Duodenal mucosa (tissue), 2 donors: Measurements from ENCODE around the gene CIRBP.
A peak's percentile ranks its signal among the peaks of the same experiment; 100 is the strongest.

Source experiments
- H3K27ac ChIP-seq: one replicate; pipeline ENCODE4 v1.7.0; 2013; ENCODE audit warnings: low read depth, low read length
- H3K27me3 ChIP-seq, 2 donors: one replicate each; pipeline ENCODE4 v1.7.0; 2013; ENCODE audit warnings: low read length in 2 of 2, control low read depth in 1 of 2; ENCODE audit not compliant: insufficient read depth in 2 of 2, control insufficient read depth in 1 of 2
- H3K36me3 ChIP-seq, 2 donors: one replicate each; pipeline ENCODE4 v1.7.0; 2013; ENCODE audit warnings: low read length in 2 of 2, control low read depth in 1 of 2; ENCODE audit not compliant: insufficient read depth in 2 of 2, control insufficient read depth in 1 of 2
- H3K4me1 ChIP-seq, 2 donors: one replicate each; pipeline ENCODE4 v1.7.0; 2013; ENCODE audit warnings: low read length in 2 of 2, control low read depth in 1 of 2; ENCODE audit not compliant: insufficient read depth in 2 of 2, control insufficient read depth in 1 of 2
- H3K4me3 ChIP-seq, 2 donors: one replicate each; pipeline ENCODE4 v1.7.0; 2013; ENCODE audit warnings: low read length in 2 of 2, low read depth in 1 of 2
- H3K9ac ChIP-seq, 2 donors: one replicate each; pipeline ENCODE4 v1.7.0; 2013; ENCODE audit warnings: low read length in 2 of 2, low read depth in 1 of 2
- H3K9me3 ChIP-seq, 2 donors: one replicate each; pipeline ENCODE4 v1.7.0; 2013; ENCODE audit warnings: low read length in 2 of 2, control low read depth in 1 of 2; ENCODE audit not compliant: control insufficient read depth in 1 of 2

The CIRBP gene

GRCh38 chr19:1269065-1269477, at the start of gene CIRBP:
Gene CIRBP (plus strand): TSS chr19:1269332. CDS start chr19:1270934, 1,602 bp downstream.
- Histone ChIP-seq H3K36me3 (peaks cover 25 to 35% of the 10 kb centered on the region in 2 donors), H3K9me3 (no peaks in the 10 kb centered on the region), H3K27me3 (no peaks in the 10 kb centered on the region), H3K27ac (peak within 1 kb of the TSS; percentile 98), H3K4me3 (peak within 1 kb of the TSS; percentile 96 to 100), H3K9ac (peak within 1 kb of the TSS; percentile 86 to 98), H3K4me1 (peaks cover 60 to 83% of the 10 kb centered on the region in 2 donors)

- Histone ChIP-seq H3K27me3 (no peaks in the 10 kb centered on the region), H3K4me1 (peaks cover 0 to 11% of the 10 kb centered on the region in 2 donors), H3K9me3 (no peaks in the 10 kb centered on the region), H3K36me3 (peaks cover 11 to 54% of the 10 kb centered on the region in 2 donors), H3K27ac (no peak overlapping the region), H3K4me3 (no peak overlapping the region), H3K9ac (no peak overlapping the region)
Measured at GRCh38 chr19:1219786-1220476, 49.2 kb upstream of the CIRBP start.

DNA sequence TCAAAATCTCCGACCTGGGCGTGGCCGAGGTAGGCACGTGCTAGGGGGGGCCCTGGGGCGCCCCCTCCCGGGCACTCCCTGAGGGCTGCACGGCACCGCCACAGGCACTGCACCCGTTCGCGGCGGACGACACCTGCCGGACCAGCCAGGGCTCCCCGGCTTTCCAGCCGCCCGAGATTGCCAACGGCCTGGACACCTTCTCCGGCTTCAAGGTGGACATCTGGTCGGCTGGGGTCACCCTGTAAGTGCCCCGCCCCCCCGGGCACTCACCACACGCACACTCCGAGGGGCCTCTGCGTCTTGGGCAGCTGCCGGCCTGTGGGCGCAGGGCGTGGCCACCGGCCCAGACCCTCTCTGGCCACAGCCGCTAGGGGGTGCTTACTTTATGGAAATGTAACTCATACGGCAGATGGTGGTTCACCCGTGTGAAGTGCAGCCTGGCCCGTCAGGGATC, 48.6 kb upstream of the CIRBP start:
- no peaks in the 10 kb centered on the region for H3K9me3 ChIP-seq
- no peaks in the 10 kb centered on the region for H3K27me3 ChIP-seq
- peaks cover 0 to 5% of the 10 kb centered on the region in 2 donors for H3K4me1 ChIP-seq
- H3K9ac ChIP-seq: no peak overlapping the region
- H3K36me3 ChIP-seq: peaks cover 11 to 57% of the 10 kb centered on the region in 2 donors
- H3K4me3 ChIP-seq: no peak overlapping the region
- no peak overlapping the region for H3K27ac ChIP-seq

GRCh38 chr19:1220976-1221903, 47.9 kb upstream of the CIRBP start:
- Histone ChIP-seq H3K27me3 (no peaks in the 10 kb centered on the region), H3K9ac (no peak overlapping the region), H3K4me3 (no peak overlapping the region), H3K36me3 (peaks cover 11 to 64% of the 10 kb centered on the region in 2 donors), H3K9me3 (no peaks in the 10 kb centered on the region), H3K27ac (no peak overlapping the region), H3K4me1 (peaks cover 0 to 5% of the 10 kb centered on the region in 2 donors)

- peaks cover 0 to 1% of the 10 kb centered on the region in 2 donors for H3K4me1 ChIP-seq
- no peak overlapping the region for H3K4me3 ChIP-seq
- H3K9me3 ChIP-seq: no peaks in the 10 kb centered on the region
- H3K27me3 ChIP-seq: no peaks in the 10 kb centered on the region
- peaks cover 11 to 65% of the 10 kb centered on the region in 2 donors for H3K36me3 ChIP-seq
- no peak overlapping the region for H3K27ac ChIP-seq
- no peak overlapping the region for H3K9ac ChIP-seq
Measured at GRCh38 chr19:1221904-1222255, 47.3 kb upstream of the CIRBP start.

GRCh38 chr19:1222394-1222793, 46.7 kb upstream of the CIRBP start:
- no peaks in the 10 kb centered on the region for H3K27me3 ChIP-seq
- no peak overlapping the region for H3K27ac ChIP-seq
- H3K36me3 ChIP-seq: peaks cover 11 to 61% of the 10 kb centered on the region in 2 donors
- no peaks in the 10 kb centered on the region for H3K4me1 ChIP-seq
- H3K9ac ChIP-seq: no peak overlapping the region
- H3K4me3 ChIP-seq: no peak overlapping the region
- H3K9me3 ChIP-seq: no peaks in the 10 kb centered on the region

DNA sequence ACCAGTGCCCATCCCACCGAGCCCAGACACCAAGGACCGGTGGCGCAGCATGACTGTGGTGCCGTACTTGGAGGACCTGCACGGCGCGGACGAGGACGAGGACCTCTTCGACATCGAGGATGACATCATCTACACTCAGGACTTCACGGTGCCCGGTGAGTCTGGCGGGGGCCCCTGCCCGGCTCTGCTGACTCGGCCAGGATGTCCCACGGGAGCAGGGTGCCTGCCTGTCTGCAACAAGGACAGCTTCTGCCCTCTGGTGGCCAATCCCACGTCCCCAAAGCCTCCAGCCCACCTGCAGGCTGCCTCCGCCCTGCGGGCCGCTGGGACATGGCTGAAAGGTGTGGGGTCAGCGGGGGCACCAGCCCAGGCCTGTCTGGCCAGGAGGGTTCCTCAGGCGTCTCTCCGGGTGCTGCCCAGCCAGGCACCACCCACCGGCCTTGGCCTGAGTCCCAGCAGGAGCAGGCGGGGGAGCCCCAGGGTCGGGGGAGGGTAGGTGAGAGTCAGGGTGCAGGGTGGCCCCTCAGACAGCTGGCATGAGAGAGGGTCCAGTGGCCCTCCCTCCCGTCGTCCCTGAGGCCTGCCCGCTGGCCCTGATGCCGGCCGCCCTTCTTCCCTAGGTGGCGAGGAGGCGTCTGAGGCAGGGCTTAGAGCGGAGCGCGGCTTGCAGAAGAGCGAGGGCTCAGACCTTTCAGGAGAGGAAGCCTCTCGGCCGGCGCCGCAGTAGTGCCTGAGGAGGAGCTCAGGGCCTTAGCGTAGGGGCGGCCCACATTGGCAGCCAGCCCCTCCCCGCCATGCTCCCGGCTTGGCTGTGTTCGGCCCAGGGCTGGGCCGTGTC, 45.9 kb upstream of the CIRBP start:
- Histone ChIP-seq H3K4me1 (no peaks in the 10 kb centered on the region), H3K27ac (no peak overlapping the region), H3K9me3 (no peaks in the 10 kb centered on the region), H3K36me3 (peaks cover 9 to 61% of the 10 kb centered on the region in 2 donors), H3K4me3 (no peak overlapping the region), H3K27me3 (no peaks in the 10 kb centered on the region), H3K9ac (no peak overlapping the region)

DNA sequence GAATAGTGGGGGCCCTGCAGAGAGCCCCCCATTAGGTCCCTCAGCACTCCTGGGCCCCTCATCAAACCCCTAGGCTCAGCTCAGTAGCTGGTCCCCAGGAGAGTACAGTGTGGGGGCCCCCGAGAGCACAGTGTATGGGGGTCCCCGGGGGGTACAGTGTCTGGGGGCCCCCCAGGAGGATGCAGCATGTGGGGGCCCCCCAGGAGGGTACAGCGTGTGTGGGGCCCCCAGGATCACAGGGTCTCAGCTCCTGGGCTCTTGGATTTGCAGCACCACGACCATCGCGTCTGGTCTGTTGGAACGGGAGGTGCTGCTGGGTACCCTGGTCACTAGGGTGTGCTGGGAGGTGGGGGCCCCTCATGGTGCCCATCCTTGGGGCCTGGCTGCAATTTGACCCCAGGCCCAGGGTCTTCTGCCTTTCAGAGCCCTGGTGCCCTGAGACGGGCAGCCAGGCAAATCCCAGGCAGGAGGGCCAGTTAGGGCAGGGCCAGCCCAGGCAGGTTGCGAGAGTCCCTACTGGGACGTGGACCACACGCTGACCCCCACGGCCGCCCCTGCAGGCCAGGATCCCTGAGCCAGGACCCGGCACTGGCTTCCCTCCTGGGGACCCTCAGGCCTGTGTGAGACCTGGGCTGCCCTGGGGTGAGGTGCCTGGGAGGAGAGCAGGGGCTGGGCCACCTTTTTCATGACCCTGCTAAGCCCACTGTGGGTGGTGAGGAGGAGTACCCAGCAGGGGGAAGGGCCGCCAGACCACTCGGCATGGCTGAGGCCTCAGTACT, 44.9 kb upstream of the CIRBP start:
- Histone ChIP-seq H3K9ac (no peak overlapping the region), H3K27ac (no peak overlapping the region), H3K9me3 (no peaks in the 10 kb centered on the region), H3K36me3 (peaks cover 7 to 58% of the 10 kb centered on the region in 2 donors), H3K4me3 (no peak overlapping the region), H3K4me1 (no peaks in the 10 kb centered on the region), H3K27me3 (no peaks in the 10 kb centered on the region)

DNA sequence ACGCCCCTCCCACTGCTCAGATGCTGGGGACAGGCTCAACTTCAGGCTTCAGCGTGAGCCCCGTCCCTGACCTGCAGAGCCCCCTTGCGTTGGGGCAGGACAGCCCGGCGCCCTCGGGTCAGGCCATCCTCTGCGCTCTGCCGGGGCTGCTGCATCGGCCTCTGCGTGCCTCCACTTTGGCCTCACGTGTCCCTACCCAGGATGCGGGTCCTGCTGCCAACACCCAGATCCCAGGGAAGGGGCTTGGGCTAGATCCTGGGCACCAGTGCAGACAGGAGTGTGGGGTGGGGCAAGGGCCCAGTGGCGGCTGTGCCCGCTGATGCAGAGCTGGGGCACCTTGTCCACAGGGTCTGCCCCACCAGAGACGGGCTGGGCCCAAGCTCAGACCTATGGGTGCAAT, 44.3 kb upstream of the CIRBP start:
- Histone ChIP-seq H3K27ac (no peak overlapping the region), H3K27me3 (no peaks in the 10 kb centered on the region), H3K4me1 (no peaks in the 10 kb centered on the region), H3K9ac (no peak overlapping the region), H3K36me3 (peaks cover 7 to 56% of the 10 kb centered on the region in 2 donors), H3K4me3 (no peak overlapping the region), H3K9me3 (no peaks in the 10 kb centered on the region)
